Breast epithelium (tissue), 3 donors: ENCODE data around the gene ZC3H12A.

ENCODE experiments used
- CTCF ChIP-seq, 3 donors: fragments of 450-650 bp; IDR thresholded peaks; one replicate each; pipeline ENCODE4 v1.5.1; 2016 to 2017; ENCODE audit warnings: antibody characterized with exemption in 3 of 3, mild to moderate bottlenecking in 3 of 3, moderate library complexity in 3 of 3
- POLR2A ChIP-seq: fragments of 450-650 bp; IDR thresholded peaks from one replicate; pipeline ENCODE4 v1.6.1; 2016; ENCODE audit warnings: antibody characterized with exemption, mild to moderate bottlenecking, moderate library complexity

DNA sequence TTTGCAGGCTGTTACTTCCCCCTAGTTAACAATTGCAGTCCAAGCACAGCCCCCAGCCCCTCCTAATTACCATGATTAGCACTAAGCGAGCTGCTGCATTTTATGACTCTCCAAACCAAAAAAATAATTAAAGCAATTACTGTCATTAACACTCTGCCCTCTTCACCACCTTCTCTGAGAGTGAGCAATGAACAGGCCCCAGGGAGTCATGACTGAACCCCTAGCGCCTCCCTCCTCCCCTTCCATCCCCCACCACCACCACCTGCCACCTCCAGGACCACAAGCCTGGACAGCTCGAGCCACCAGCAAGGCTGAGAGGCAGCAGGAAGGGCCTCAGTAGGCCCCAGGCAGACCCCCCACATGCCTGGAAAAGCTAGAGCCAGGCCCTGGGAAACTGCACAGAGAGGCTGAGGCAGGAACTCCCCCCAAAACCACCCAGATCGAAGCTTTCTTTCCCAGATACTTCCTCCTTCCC lies 35.5 kb upstream of the ZC3H12A start:
- no peak for TF ChIP-seq POLR2A
- TF ChIP-seq CTCF (IDR thresholded peaks at IDR 0.05): no peak
